ENCODE measurements around the gene HDAC6. TPM values are rescaled to one million over a fixed set of nuclear protein-coding genes. Genes with fewer than 3 reads are reported as not detected.

The HDAC6 gene
- total and polyA plus RNA-seq, 10 of the 15 experiments (the other 5 are each of a cell fraction or from before 2014, with no cell fraction given), result 8.3 to 47.0 (median 34.1) TPM

DNA sequence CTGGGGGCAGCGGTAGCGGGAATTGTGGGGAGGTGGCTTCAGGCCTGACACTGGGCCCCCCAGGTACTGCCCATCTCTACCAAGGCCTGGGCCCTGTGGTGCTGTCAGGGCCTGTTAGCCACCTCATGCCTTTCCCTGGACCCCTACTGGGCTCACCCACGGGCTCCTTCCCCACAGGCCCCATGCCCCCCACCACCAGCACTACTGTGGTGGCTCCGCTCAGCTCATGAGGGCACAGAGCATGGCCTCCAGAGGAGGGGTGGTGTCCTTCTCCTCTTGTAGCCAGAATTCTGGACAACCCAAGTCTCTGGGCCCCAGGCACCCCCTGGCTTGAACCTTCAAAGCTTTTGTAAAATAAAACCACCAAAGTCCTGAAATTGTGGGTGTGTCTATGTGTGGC is 7.9 kb upstream of the HDAC6 start:
- H3K79me2 ChIP-seq (ENCODE audit: control insufficient read depth, insufficient read depth, low read length), result no peaks in the 10 kb centered on the region
- no peak overlapping the region for H3K27ac ChIP-seq (ENCODE audit: control insufficient read depth, insufficient read depth)
- POLR2A ChIA-PET, result no interaction called here
- no peak for DNase-seq (ENCODE audit: low read depth, low spot score)
- no TSS peak for BruUV-seq (replicated peaks)
- no peaks in the 10 kb centered on the region for H3K9me3 ChIP-seq (replicated peaks; ENCODE audit: control insufficient read depth, insufficient read depth, low read length)
- no peaks in the 10 kb centered on the region for H3K4me1 ChIP-seq (ENCODE audit: control insufficient read depth, insufficient read depth, low read length)
- H3K27me3 ChIP-seq (replicated peaks in 1 of 2; ENCODE audit: control insufficient read depth in 2 of 2, insufficient read depth in 2 of 2, low read length in 1 of 2), result no peaks in the 10 kb centered on the region
- RAD21 ChIA-PET (ENCODE audit: unreplicated experiment), result no interaction called here
- ATAC-seq, result no peak
- no peaks in the 10 kb centered on the region for H3K36me3 ChIP-seq (ENCODE audit: control insufficient read depth in 2 of 2, insufficient read depth in 2 of 2, low read length in 1 of 2)
- no peaks in the 10 kb centered on the region for H4K20me1 ChIP-seq (ENCODE audit: control insufficient read depth, insufficient read depth)
- intact Hi-C loops (cut with micrococcal nuclease; ENCODE audit: unreplicated experiment) (no loop called here), in situ Hi-C loops (cut with MboI) (loop anchor here (5.0 kb wide), 1 partner anchor 33 kb away; the partner anchor contains the start of gene ERAS)
- no peak overlapping the region for H3K9ac ChIP-seq (ENCODE audit: control insufficient read depth, insufficient read depth, low read length)
- SMC1A ChIA-PET (ENCODE audit: uncharacterized antibody, unreplicated experiment), result no interaction called here
- FAIRE-seq, result no peak
- no peak for TF ChIP-seq MYC (IDR thresholded peaks at IDR 0.05; ENCODE audit: insufficient read depth, insufficient read length, insufficient replicate concordance, low read length, severe bottlenecking)
- TF ChIP-seq PML (IDR thresholded peaks at IDR 0.05; ENCODE audit: low read length), result no peak
- CTCF ChIA-PET, result no interaction called here
- no peak overlapping the region for H3K4me2 ChIP-seq (ENCODE audit: control insufficient read depth, insufficient read depth)
- H2AFZ ChIP-seq (ENCODE audit: control insufficient read depth, low read depth, low read length), result no peak overlapping the region
- no peak overlapping the region for H3K4me3 ChIP-seq
- WGBS (ENCODE audit: insufficient coverage, insufficient replicate concordance, low lambda C conversion rate, missing lambda C conversion rate), result 43% methylated on average over 3 of the region's 4 CpGs

DNA sequence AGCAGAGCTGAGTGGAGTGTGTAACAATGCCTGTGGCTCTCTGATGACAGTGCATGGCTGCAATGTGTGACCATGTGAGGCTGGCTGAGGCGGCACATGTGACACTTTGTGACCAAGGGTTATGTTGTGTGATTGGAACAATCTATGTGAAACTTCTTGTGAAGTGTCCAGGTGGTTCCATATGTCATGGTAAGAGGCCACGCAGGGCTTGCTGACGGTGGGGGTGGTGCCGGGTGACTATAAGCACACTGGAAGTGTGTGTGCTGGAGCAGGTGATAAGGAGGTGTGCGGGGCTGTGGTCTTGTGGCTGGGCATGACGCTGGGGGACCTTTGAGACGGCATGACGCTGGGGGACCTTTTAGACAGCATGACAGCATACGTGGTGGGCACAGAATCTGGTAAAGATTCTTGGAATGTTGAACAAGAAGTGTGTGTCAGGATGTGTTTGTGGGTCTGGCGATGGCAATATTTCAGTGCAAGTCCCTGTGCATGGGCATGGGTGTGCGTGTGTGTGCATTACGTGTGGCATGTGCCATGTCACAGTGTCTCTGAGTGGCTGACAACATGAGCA is 7.4 kb upstream of the HDAC6 start:
- H3K79me2 ChIP-seq (ENCODE audit: control insufficient read depth, insufficient read depth, low read length), result no peaks in the 10 kb centered on the region
- H3K27ac ChIP-seq (ENCODE audit: control insufficient read depth, insufficient read depth), result no peak overlapping the region
- SMC1A ChIA-PET (ENCODE audit: uncharacterized antibody, unreplicated experiment), result no interaction called here
- intact Hi-C loops (cut with micrococcal nuclease; ENCODE audit: unreplicated experiment) (no loop called here), in situ Hi-C loops (cut with MboI) (loop anchor here (5.0 kb wide), 1 partner anchor 33 kb away; the partner anchor contains the start of gene ERAS)
- DNase-seq (ENCODE audit: low read depth, low spot score) (no peak), FAIRE-seq (no peak), ATAC-seq (no peak)
- H3K4me2 ChIP-seq (ENCODE audit: control insufficient read depth, insufficient read depth), result no peak overlapping the region
- no peak overlapping the region for H3K4me3 ChIP-seq
- POLR2A ChIA-PET, result no interaction called here
- CTCF ChIA-PET, result no interaction called here
- no peaks in the 10 kb centered on the region for H3K4me1 ChIP-seq (ENCODE audit: control insufficient read depth, insufficient read depth, low read length)
- no peaks in the 10 kb centered on the region for H3K36me3 ChIP-seq (ENCODE audit: control insufficient read depth in 2 of 2, insufficient read depth in 2 of 2, low read length in 1 of 2)
- no peaks in the 10 kb centered on the region for H3K9me3 ChIP-seq (replicated peaks; ENCODE audit: control insufficient read depth, insufficient read depth, low read length)
- H2AFZ ChIP-seq (ENCODE audit: control insufficient read depth, low read depth, low read length), result no peak overlapping the region
- no peak overlapping the region for H3K9ac ChIP-seq (ENCODE audit: control insufficient read depth, insufficient read depth, low read length)
- H4K20me1 ChIP-seq (ENCODE audit: control insufficient read depth, insufficient read depth), result no peaks in the 10 kb centered on the region
- no peaks in the 10 kb centered on the region for H3K27me3 ChIP-seq (replicated peaks in 1 of 2; ENCODE audit: control insufficient read depth in 2 of 2, insufficient read depth in 2 of 2, low read length in 1 of 2)
- no TSS peak for BruUV-seq (replicated peaks)
- RAD21 ChIA-PET (ENCODE audit: unreplicated experiment), result no interaction called here
- WGBS (ENCODE audit: insufficient coverage, insufficient replicate concordance, low lambda C conversion rate, missing lambda C conversion rate), result 24% methylated on average over 12 of the region's 12 CpGs
- TF ChIP-seq NFYB (IDR thresholded peaks at IDR 0.05; ENCODE audit: insufficient read depth, low read depth, low read length) (no peak), IRF3 (IDR thresholded peaks at IDR 0.05) (no peak), ZNF622 (IDR thresholded peaks at IDR 0.05) (no peak), TARDBP (IDR thresholded peaks at IDR 0.05; ENCODE audit: borderline replicate concordance) (no peak), TCF12 (IDR thresholded peaks at IDR 0.05; ENCODE audit: low read depth, low read length) (no peak), NBN (IDR thresholded peaks at IDR 0.05) (no peak), BACH1 (IDR thresholded peaks at IDR 0.05; ENCODE audit: borderline replicate concordance) (no peak), IKZF2 (IDR thresholded peaks at IDR 0.05) (no peak)
- TF ChIP-seq, protein P1, sequence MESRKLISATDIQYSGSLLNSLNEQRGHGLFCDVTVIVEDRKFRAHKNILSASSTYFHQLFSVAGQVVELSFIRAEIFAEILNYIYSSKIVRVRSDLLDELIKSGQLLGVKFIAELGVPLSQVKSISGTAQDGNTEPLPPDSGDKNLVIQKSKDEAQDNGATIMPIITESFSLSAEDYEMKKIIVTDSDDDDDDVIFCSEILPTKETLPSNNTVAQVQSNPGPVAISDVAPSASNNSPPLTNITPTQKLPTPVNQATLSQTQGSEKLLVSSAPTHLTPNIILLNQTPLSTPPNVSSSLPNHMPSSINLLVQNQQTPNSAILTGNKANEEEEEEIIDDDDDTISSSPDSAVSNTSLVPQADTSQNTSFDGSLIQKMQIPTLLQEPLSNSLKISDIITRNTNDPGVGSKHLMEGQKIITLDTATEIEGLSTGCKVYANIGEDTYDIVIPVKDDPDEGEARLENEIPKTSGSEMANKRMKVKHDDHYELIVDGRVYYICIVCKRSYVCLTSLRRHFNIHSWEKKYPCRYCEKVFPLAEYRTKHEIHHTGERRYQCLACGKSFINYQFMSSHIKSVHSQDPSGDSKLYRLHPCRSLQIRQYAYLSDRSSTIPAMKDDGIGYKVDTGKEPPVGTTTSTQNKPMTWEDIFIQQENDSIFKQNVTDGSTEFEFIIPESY (IDR thresholded peaks at IDR 0.05), result no peak
- TF ChIP-seq, protein P2, sequence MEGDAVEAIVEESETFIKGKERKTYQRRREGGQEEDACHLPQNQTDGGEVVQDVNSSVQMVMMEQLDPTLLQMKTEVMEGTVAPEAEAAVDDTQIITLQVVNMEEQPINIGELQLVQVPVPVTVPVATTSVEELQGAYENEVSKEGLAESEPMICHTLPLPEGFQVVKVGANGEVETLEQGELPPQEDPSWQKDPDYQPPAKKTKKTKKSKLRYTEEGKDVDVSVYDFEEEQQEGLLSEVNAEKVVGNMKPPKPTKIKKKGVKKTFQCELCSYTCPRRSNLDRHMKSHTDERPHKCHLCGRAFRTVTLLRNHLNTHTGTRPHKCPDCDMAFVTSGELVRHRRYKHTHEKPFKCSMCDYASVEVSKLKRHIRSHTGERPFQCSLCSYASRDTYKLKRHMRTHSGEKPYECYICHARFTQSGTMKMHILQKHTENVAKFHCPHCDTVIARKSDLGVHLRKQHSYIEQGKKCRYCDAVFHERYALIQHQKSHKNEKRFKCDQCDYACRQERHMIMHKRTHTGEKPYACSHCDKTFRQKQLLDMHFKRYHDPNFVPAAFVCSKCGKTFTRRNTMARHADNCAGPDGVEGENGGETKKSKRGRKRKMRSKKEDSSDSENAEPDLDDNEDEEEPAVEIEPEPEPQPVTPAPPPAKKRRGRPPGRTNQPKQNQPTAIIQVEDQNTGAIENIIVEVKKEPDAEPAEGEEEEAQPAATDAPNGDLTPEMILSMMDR (IDR thresholded peaks at IDR 0.05 in 2 of 3, conservative IDR thresholded peaks at IDR 0.05 in 1 of 3; ENCODE audit: control insufficient read depth in 2 of 3, extremely low read depth in 1 of 3, insufficient read depth in 1 of 3, low read depth in 3 of 3, low read length in 3 of 3), result no peak
